Activated naive CD8-positive, alpha-beta T cell (primary cell): ENCODE results near the gene MCC.

ENCODE experiments used
- H3K27ac Mint-ChIP-seq: one replicate; pipeline ENCODE4 v1.8.0; 2021; ENCODE audit warnings: mixed read lengths
- H3K27me3 Mint-ChIP-seq: one replicate; pipeline ENCODE4 v1.8.0; 2021; ENCODE audit warnings: mixed read lengths
- H3K36me3 Mint-ChIP-seq: one replicate; pipeline ENCODE4 v1.8.0; 2021; ENCODE audit warnings: mixed read lengths
- H3K4me1 Mint-ChIP-seq: one replicate; pipeline ENCODE4 v1.8.0; 2021; ENCODE audit warnings: low read depth, mixed read lengths
- H3K4me3 Mint-ChIP-seq: one replicate; pipeline ENCODE4 v1.8.0; 2021; ENCODE audit warnings: mild to moderate bottlenecking, mixed read lengths
- H3K9me3 Mint-ChIP-seq: one replicate; pipeline ENCODE4 v1.8.0; 2021; ENCODE audit warnings: low read depth, mixed read lengths

MCC gene

GRCh38 chr5:113128641-113129330 is 359.5 kb downstream of the MCC start:
- Mint-ChIP-seq H3K36me3 (peaks cover 8% of the 10 kb centered on the region), H3K4me1 (no peaks in the 10 kb centered on the region), H3K4me3 (no peak overlapping the region), H3K27me3 (no peaks in the 10 kb centered on the region), H3K27ac (no peak overlapping the region), H3K9me3 (peaks cover 8% of the 10 kb centered on the region)

- Mint-ChIP-seq H3K4me1 (no peaks in the 10 kb centered on the region), H3K9me3 (peaks cover 8% of the 10 kb centered on the region), H3K36me3 (peaks cover 8% of the 10 kb centered on the region), H3K4me3 (no peak overlapping the region), H3K27ac (no peak overlapping the region), H3K27me3 (no peaks in the 10 kb centered on the region)
Observed at GRCh38 chr5:113128082-113128481, 360.2 kb downstream of the MCC start.

- Mint-ChIP-seq H3K4me3 (no peak overlapping the region), H3K4me1 (no peaks in the 10 kb centered on the region), H3K9me3 (peaks cover 8% of the 10 kb centered on the region), H3K27ac (no peak overlapping the region), H3K36me3 (peaks cover 8% of the 10 kb centered on the region), H3K27me3 (no peaks in the 10 kb centered on the region)
Observed at GRCh38 chr5:113127021-113127420, 361.2 kb downstream of the MCC start.

GRCh38 chr5:113125371-113125770 is 362.9 kb downstream of the MCC start:
- H3K27me3 Mint-ChIP-seq: no peaks in the 10 kb centered on the region
- H3K27ac Mint-ChIP-seq: no peak overlapping the region
- peaks cover 8% of the 10 kb centered on the region for H3K36me3 Mint-ChIP-seq
- H3K4me1 Mint-ChIP-seq: no peaks in the 10 kb centered on the region
- H3K9me3 Mint-ChIP-seq: peaks cover 8% of the 10 kb centered on the region
- H3K4me3 Mint-ChIP-seq: no peak overlapping the region

- no peaks in the 10 kb centered on the region for H3K27me3 Mint-ChIP-seq
- H3K9me3 Mint-ChIP-seq: peaks cover 8% of the 10 kb centered on the region
- H3K27ac Mint-ChIP-seq: no peak overlapping the region
- H3K4me1 Mint-ChIP-seq: no peaks in the 10 kb centered on the region
- H3K4me3 Mint-ChIP-seq: no peak overlapping the region
- peaks cover 8% of the 10 kb centered on the region for H3K36me3 Mint-ChIP-seq
Observed at GRCh38 chr5:113124914-113125313, 363.3 kb downstream of the MCC start.

GRCh38 chr5:113124265-113124664 is 364.0 kb downstream of the MCC start:
- no peak overlapping the region for H3K4me3 Mint-ChIP-seq
- no peaks in the 10 kb centered on the region for H3K27me3 Mint-ChIP-seq
- H3K27ac Mint-ChIP-seq: no peak overlapping the region
- no peaks in the 10 kb centered on the region for H3K4me1 Mint-ChIP-seq
- H3K9me3 Mint-ChIP-seq: peaks cover 8% of the 10 kb centered on the region
- H3K36me3 Mint-ChIP-seq: peaks cover 8% of the 10 kb centered on the region

- Mint-ChIP-seq H3K36me3 (peaks cover 4% of the 10 kb centered on the region), H3K4me1 (no peaks in the 10 kb centered on the region), H3K9me3 (peaks cover 8% of the 10 kb centered on the region), H3K4me3 (no peak overlapping the region), H3K27me3 (no peaks in the 10 kb centered on the region), H3K27ac (no peak overlapping the region)
Observed at GRCh38 chr5:113123618-113124017, 364.6 kb downstream of the MCC start.

- Mint-ChIP-seq H3K27ac (no peak overlapping the region), H3K4me3 (no peak overlapping the region), H3K9me3 (peaks cover 1% of the 10 kb centered on the region), H3K4me1 (no peaks in the 10 kb centered on the region), H3K27me3 (no peaks in the 10 kb centered on the region), H3K36me3 (no peaks in the 10 kb centered on the region)
Observed at GRCh38 chr5:113122053-113122452, 366.2 kb downstream of the MCC start.

- Mint-ChIP-seq H3K4me1 (no peaks in the 10 kb centered on the region), H3K27me3 (no peaks in the 10 kb centered on the region), H3K27ac (no peak overlapping the region), H3K36me3 (no peaks in the 10 kb centered on the region), H3K4me3 (no peak overlapping the region), H3K9me3 (no peaks in the 10 kb centered on the region)
Observed at GRCh38 chr5:113119246-113119924, 368.9 kb downstream of the MCC start.

- Mint-ChIP-seq H3K36me3 (peaks cover 2% of the 10 kb centered on the region), H3K9me3 (no peaks in the 10 kb centered on the region), H3K27ac (no peak overlapping the region), H3K4me3 (no peak overlapping the region), H3K4me1 (no peaks in the 10 kb centered on the region), H3K27me3 (no peaks in the 10 kb centered on the region)
Observed at GRCh38 chr5:113118765-113119164, 369.5 kb downstream of the MCC start.

GRCh38 chr5:113118298-113118697 is 370.0 kb downstream of the MCC start:
- H3K4me3 Mint-ChIP-seq: no peak overlapping the region
- no peaks in the 10 kb centered on the region for H3K4me1 Mint-ChIP-seq
- no peak overlapping the region for H3K27ac Mint-ChIP-seq
- H3K9me3 Mint-ChIP-seq: no peaks in the 10 kb centered on the region
- no peaks in the 10 kb centered on the region for H3K27me3 Mint-ChIP-seq
- peaks cover 2% of the 10 kb centered on the region for H3K36me3 Mint-ChIP-seq

GRCh38 chr5:113117543-113118115 is 370.6 kb downstream of the MCC start:
- Mint-ChIP-seq H3K27ac (no peak overlapping the region), H3K27me3 (no peaks in the 10 kb centered on the region), H3K36me3 (peaks cover 2% of the 10 kb centered on the region), H3K4me1 (no peaks in the 10 kb centered on the region), H3K4me3 (no peak overlapping the region), H3K9me3 (no peaks in the 10 kb centered on the region)

- no peaks in the 10 kb centered on the region for H3K9me3 Mint-ChIP-seq
- no peak overlapping the region for H3K27ac Mint-ChIP-seq
- H3K27me3 Mint-ChIP-seq: no peaks in the 10 kb centered on the region
- H3K36me3 Mint-ChIP-seq: peaks cover 2% of the 10 kb centered on the region
- no peak overlapping the region for H3K4me3 Mint-ChIP-seq
- no peaks in the 10 kb centered on the region for H3K4me1 Mint-ChIP-seq
Observed at GRCh38 chr5:113115956-113116355, 372.3 kb downstream of the MCC start.

- Mint-ChIP-seq H3K9me3 (no peaks in the 10 kb centered on the region), H3K27ac (no peak overlapping the region), H3K4me3 (no peak overlapping the region), H3K27me3 (no peaks in the 10 kb centered on the region), H3K4me1 (no peaks in the 10 kb centered on the region), H3K36me3 (peaks cover 2% of the 10 kb centered on the region)
Observed at GRCh38 chr5:113115061-113115460, 373.2 kb downstream of the MCC start.

GRCh38 chr5:113114559-113114958 is 373.7 kb downstream of the MCC start:
- no peaks in the 10 kb centered on the region for H3K27me3 Mint-ChIP-seq
- H3K36me3 Mint-ChIP-seq: peaks cover 2% of the 10 kb centered on the region
- no peaks in the 10 kb centered on the region for H3K4me1 Mint-ChIP-seq
- H3K4me3 Mint-ChIP-seq: no peak overlapping the region
- H3K9me3 Mint-ChIP-seq: no peaks in the 10 kb centered on the region
- no peak overlapping the region for H3K27ac Mint-ChIP-seq
